Activated T-cell treated with anti-CD3 and anti-CD28 coated beads for 1 hour (primary cell): ENCODE results near the gene PSMB4.
A peak's percentile ranks its signal among the peaks of the same experiment; 100 is the strongest.

Source experiments
- DNase-seq: peaks from one replicate; pipeline ENCODE4 v3.0.0-alpha.2; 2020; ENCODE audit warnings: low read depth

The PSMB4 gene

DNA sequence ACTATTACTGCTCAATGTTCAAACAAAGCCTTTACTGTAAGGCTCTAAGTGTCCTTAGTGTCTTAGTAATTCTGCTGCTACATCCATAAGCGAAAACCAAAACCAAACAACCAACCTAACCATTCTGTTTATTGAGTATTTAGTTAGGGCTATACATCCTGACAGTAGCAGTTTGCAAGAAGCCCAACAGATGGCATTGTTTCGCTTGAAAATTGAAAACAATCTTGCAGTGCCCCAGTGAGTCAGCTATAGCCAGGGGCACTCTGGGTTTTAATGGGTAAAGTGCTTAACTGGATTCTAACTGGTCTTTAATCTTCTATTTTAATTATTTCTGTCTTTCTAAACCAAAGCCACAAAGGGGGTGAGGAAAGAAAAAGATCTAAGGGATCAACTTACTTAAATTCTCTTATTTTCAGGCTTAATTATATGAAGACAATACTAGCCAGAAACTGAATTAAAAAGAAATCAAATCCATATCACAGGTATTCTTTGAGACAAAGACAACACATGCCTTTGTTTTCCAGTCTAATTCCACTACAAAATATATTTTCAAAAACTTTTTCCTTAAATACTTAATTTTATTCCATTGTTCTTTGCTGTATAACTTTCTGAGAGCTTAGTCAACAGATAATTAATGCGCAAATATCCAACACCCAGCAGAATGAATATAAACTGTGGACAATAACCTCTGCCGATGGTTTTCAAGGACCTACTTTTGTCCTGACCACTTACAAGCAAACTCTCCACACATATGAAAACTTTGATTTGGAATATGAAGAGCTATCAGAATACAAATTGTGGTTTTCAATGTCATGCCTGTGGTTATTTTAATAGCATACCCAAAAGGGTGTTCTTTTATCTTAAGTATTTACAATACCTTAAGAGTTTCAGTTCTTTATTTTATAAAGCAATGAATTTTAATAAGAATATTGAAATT, 44.7 kb downstream of the PSMB4 start:
- DNase-seq: peak; percentile 46

DNA sequence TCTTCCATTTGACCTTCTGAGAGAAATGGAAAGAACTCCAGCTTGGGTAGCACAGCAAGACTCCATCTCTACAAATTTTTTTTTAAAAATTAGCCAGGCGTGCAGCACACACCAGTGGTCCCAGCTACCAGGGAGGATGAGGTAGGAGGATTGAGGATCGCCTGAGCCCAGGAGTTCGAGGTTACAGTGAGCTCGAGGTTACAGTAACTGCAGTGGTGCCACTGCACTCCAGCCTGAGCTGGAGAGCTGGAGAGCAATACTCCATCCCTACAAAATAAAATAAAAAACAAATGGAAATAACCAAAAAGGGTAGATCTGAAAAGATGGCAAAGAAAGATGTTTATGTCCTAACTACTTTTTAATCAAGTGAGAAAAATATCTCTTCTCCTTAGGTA, 45.4 kb downstream of the PSMB4 start:
- DNase-seq: no peak

DNA sequence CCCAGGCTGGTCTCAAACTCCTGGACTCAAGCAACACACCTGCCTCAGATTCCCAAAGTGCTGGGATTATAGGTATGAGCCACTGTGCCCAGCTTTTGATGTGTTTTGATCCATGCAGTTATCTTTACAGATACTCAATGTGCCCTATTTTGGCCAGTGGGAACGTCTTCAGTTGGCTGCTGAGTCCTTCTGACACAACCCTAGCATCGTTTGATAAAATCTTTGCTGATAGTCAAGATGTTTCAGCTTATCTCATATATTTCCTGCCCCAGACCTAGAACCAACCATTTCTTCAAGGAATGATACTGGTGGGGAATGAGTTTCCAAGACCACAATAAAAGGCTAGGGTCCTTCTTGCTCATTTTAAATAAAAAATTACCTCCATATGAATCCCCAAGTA, 48.3 kb downstream of the PSMB4 start:
- DNase-seq: no peak
